ENCODE measurements around the gene AGAP3.

GRCh38 chr7:151135866-151136843 is 49.9 kb downstream of the AGAP3 start:
- TF ChIP-seq CTCF (IDR thresholded peaks at IDR 0.05) (no peak), POLR2A (IDR thresholded peaks at IDR 0.05) (no peak), EP300 (IDR thresholded peaks at IDR 0.05) (no peak)

Data from ovary (tissue), 3 donors.